A673 (cell line): ENCODE measurements around the gene SEL1L3. TPM values are rescaled to one million over a fixed set of nuclear protein-coding genes. Genes with fewer than 3 reads are reported as not detected.

Source experiments
- BruUV-seq: library from RNA; stranded (reverse); fragments of 400-500 nt; replicated peaks from 2 replicates; lab custom pipeline; 2021; lab: Mats Ljungman, UMichigan
- CTCF ChIA-PET: fragments of 300-600 bp; sonication (Branson Sonifier 250); formaldehyde crosslinking; loops from one replicate; lab custom pipeline; 2022; ENCODE audit warnings: antibody characterized with exemption; lab: Charles Lee
- POLR2A ChIA-PET: fragments of 300-600 bp; sonication (Branson Sonifier 250); formaldehyde crosslinking; loops from one replicate; lab custom pipeline; 2022; ENCODE audit warnings: antibody characterized with exemption; ENCODE audit not compliant: low non-redundant PET; lab: Charles Lee
- DNase-seq: peaks from one replicate; pipeline ENCODE4 v3.0.0-alpha.2; 2015; ENCODE audit warnings: low spot score
- H3K27ac ChIP-seq: fragments of 200-600 bp; sonication (generic); 2 replicates; pipeline ENCODE4 v1.5.1; 2016; ENCODE audit warnings: mixed run types, low read depth, mild to moderate bottlenecking, mixed read lengths, antibody characterized with exemption, low read length; ENCODE audit not compliant: poor library complexity, severe bottlenecking
- H3K27me3 ChIP-seq: fragments of 200-600 bp; sonication (generic); replicated peaks from 2 replicates; pipeline ENCODE4 v1.6.1; 2017; ENCODE audit warnings: mixed run types, low read depth, mild to moderate bottlenecking, mixed read lengths, antibody characterized with exemption, low read length; ENCODE audit not compliant: insufficient read depth, poor library complexity
- H3K36me3 ChIP-seq: fragments of 200-600 bp; sonication (generic); 2 replicates; pipeline ENCODE4 v1.6.1; 2016; ENCODE audit warnings: mixed run types, mild to moderate bottlenecking, mixed read lengths, antibody characterized with exemption, low read length; ENCODE audit not compliant: insufficient read depth, poor library complexity, severe bottlenecking
- H3K4me1 ChIP-seq: fragments of 200-600 bp; sonication (generic); 2 replicates; pipeline ENCODE4 v1.6.1; 2017; ENCODE audit warnings: mixed run types, mild to moderate bottlenecking, mixed read lengths, antibody characterized with exemption, low read length; ENCODE audit not compliant: insufficient read depth, poor library complexity, severe bottlenecking
- H3K4me3 ChIP-seq: fragments of 200-600 bp; sonication (generic); 2 replicates; pipeline ENCODE4 v1.5.1; 2016; ENCODE audit warnings: low read depth, mixed run types, mild to moderate bottlenecking, mixed read lengths, low read length; ENCODE audit not compliant: poor library complexity, severe bottlenecking
- H3K9me3 ChIP-seq: fragments of 200-600 bp; sonication (generic); 2 replicates; pipeline ENCODE4 v1.6.1; 2016; ENCODE audit warnings: mixed run types, low read depth, mild to moderate bottlenecking, mixed read lengths, antibody characterized with exemption, low read length; ENCODE audit not compliant: poor library complexity, severe bottlenecking
- EZH2 ChIP-seq: fragments of 200-600 bp; sonication (generic); IDR thresholded peaks from 2 replicates; pipeline ENCODE4 v1.6.1; 2017; ENCODE audit warnings: borderline replicate concordance, low read depth, mild to moderate bottlenecking, mixed read lengths, antibody characterized with exemption, low read length; ENCODE audit not compliant: poor library complexity, severe bottlenecking
- intact Hi-C: fragments of 100-400 bp; cut with micrococcal nuclease; formaldehyde crosslinking; loops from one replicate; pipeline ENCODE4 v1.10.0; 2022; ENCODE audit not compliant: unreplicated experiment
- total RNA-seq: library from RNA; stranded (reverse); gene quantifications from 2 replicates; pipeline ENCODE4 v1.2.3, GENCODE V29; 2021
- TF ChIP-seq, protein P1 (sequence below): fragments of 300-800, 200-600 bp; sonication (generic); conservative IDR thresholded peaks from 2 replicates; pipeline ENCODE4 v1.5.1; 2017; ENCODE audit warnings: low read depth, mild to moderate bottlenecking, antibody characterized with exemption, low read length, moderate library complexity, mixed read lengths

Gene SEL1L3
- total RNA-seq, 1 experiment from 2014 or later = 40.0 TPM

- H3K36me3 ChIP-seq = no peaks in the 10 kb centered on the region
- no peak for DNase-seq
- no peak overlapping the region for H3K4me3 ChIP-seq
- H3K9me3 ChIP-seq = no peaks in the 10 kb centered on the region
- intact Hi-C loops = no loop called here
- no peaks in the 10 kb centered on the region for H3K27me3 ChIP-seq
- no TSS peak for BruUV-seq
- ChIA-PET POLR2A (no interaction called here), CTCF (no interaction called here)
- H3K4me1 ChIP-seq = peaks cover 16% of the 10 kb centered on the region
- TF ChIP-seq EZH2 = no peak
- TF ChIP-seq, protein P1, sequence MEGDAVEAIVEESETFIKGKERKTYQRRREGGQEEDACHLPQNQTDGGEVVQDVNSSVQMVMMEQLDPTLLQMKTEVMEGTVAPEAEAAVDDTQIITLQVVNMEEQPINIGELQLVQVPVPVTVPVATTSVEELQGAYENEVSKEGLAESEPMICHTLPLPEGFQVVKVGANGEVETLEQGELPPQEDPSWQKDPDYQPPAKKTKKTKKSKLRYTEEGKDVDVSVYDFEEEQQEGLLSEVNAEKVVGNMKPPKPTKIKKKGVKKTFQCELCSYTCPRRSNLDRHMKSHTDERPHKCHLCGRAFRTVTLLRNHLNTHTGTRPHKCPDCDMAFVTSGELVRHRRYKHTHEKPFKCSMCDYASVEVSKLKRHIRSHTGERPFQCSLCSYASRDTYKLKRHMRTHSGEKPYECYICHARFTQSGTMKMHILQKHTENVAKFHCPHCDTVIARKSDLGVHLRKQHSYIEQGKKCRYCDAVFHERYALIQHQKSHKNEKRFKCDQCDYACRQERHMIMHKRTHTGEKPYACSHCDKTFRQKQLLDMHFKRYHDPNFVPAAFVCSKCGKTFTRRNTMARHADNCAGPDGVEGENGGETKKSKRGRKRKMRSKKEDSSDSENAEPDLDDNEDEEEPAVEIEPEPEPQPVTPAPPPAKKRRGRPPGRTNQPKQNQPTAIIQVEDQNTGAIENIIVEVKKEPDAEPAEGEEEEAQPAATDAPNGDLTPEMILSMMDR = no peak
- H3K27ac ChIP-seq = no peak overlapping the region
Observed at GRCh38 chr4:25797136-25797535, 65.7 kb downstream of the SEL1L3 start.

GRCh38 chr4:25795566-25796454 lies 67.0 kb downstream of the SEL1L3 start:
- H3K27ac ChIP-seq = no peak overlapping the region
- H3K27me3 ChIP-seq = no peaks in the 10 kb centered on the region
- POLR2A ChIA-PET = no interaction called here
- H3K4me3 ChIP-seq = no peak overlapping the region
- no TSS peak for BruUV-seq
- TF ChIP-seq, protein P1 = no peak
- TF ChIP-seq EZH2 = no peak
- intact Hi-C loops = no loop called here
- DNase-seq = no peak
- no peaks in the 10 kb centered on the region for H3K9me3 ChIP-seq
- peaks cover 15% of the 10 kb centered on the region for H3K4me1 ChIP-seq
- no peaks in the 10 kb centered on the region for H3K36me3 ChIP-seq
- CTCF ChIA-PET = no interaction called here

DNA sequence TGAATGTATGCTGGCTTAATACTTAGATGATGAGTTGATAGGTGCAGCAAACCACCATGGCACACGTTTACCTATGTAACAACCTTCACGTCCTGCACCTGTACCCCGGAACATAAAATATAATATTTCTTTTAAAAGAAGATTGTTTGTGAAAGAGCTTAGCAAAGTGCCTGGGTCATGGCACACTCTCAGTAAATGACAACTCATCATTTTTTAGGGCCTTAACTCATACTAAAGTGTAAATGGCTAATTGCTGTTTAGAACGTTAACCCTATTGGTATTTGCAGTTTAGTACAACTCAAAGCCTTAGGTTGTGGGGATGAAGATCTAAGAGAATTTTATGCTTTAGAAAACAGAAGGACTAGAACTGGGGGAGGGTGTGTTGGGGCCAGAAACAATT lies 67.7 kb downstream of the SEL1L3 start:
- POLR2A ChIA-PET = no interaction called here
- TF ChIP-seq, protein P1 = no peak
- TF ChIP-seq EZH2 = no peak
- Histone ChIP-seq H3K36me3 (no peaks in the 10 kb centered on the region), H3K9me3 (no peaks in the 10 kb centered on the region), H3K27me3 (no peaks in the 10 kb centered on the region), H3K4me1 (peaks cover 8% of the 10 kb centered on the region), H3K4me3 (no peak overlapping the region), H3K27ac (no peak overlapping the region)
- no peak for DNase-seq
- no TSS peak for BruUV-seq
- intact Hi-C loops = no loop called here
- CTCF ChIA-PET = no interaction called here
